Stimulated activated memory B cell treated with anti-CD40 and anti-IgM and Interleukin-4, amounts not matched to agents 10 μg/mL and 1 μg/mL and 100 μg/mL, for 72 hours (primary cell): ENCODE results near the gene FSCN2.

Experiments
- ATAC-seq: fragments of 150-1000 bp; cut with Tn5 transposase; 2 replicates; pipeline ENCODE4 v1.10.0; 2021
- H3K27ac Mint-ChIP-seq: one replicate; pipeline ENCODE4 v1.8.0; 2022; ENCODE audit warnings: mild to moderate bottlenecking, mixed read lengths
- H3K27me3 Mint-ChIP-seq: one replicate; pipeline ENCODE4 v1.8.0; 2022; ENCODE audit warnings: mixed read lengths
- H3K36me3 Mint-ChIP-seq: one replicate; pipeline ENCODE4 v1.8.0; 2022; ENCODE audit warnings: mixed read lengths
- H3K4me1 Mint-ChIP-seq: one replicate; pipeline ENCODE4 v1.8.0; 2022; ENCODE audit warnings: mixed read lengths
- H3K4me3 Mint-ChIP-seq: one replicate; pipeline ENCODE4 v1.8.0; 2022; ENCODE audit warnings: mild to moderate bottlenecking, moderate library complexity, mixed read lengths
- H3K9me3 Mint-ChIP-seq: one replicate; pipeline ENCODE4 v1.8.0; 2022; ENCODE audit warnings: mixed read lengths

The FSCN2 gene

DNA sequence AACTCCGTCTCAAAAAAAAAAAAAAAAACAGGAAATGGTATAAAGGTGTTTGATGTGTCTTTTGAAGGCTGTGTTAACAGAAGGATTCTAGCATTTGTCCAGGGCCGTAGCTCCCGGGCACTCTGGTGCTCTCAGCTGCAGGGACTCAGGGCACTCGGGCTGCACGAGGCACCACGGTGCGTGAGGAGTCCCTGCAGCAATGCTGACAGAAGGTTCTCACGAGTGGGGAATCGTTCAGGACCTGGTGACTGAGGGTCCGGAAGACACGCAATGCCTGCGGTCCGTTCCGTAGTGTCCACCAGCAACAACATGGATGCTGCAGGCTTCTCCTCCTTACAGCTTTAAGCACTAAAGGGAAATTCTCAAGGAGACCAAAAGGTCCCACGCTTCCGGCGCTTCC is 36.6 kb downstream of the FSCN2 start:
- Mint-ChIP-seq H3K4me3 (no peak overlapping the region), H3K36me3 (peaks cover 49% of the 10 kb centered on the region), H3K27me3 (no peaks in the 10 kb centered on the region), H3K9me3 (no peaks in the 10 kb centered on the region), H3K27ac (no peak overlapping the region), H3K4me1 (peaks cover 33% of the 10 kb centered on the region)
- ATAC-seq, result no peak

DNA sequence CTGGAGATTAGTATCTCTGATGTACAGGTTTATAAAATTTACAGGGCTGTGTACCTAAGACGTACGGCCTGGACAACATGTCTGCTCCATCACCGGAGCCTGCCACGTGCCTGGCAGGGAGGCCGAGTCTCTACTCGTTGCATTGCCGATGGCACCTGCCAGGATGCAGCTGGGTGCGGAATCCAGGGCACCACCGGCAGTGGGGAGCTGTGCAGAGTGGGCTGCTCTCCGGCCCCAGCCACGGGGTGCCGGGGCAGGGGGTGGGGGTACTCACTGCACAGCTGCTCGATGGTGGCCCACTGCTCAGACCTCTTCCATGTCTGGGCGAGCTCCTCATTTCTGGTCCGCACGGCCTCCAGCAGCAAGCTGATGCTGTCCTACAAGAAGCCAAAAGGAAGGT is 37.1 kb downstream of the FSCN2 start:
- Mint-ChIP-seq H3K27ac (no peak overlapping the region), H3K4me3 (no peak overlapping the region), H3K36me3 (peaks cover 53% of the 10 kb centered on the region), H3K9me3 (no peaks in the 10 kb centered on the region), H3K27me3 (no peaks in the 10 kb centered on the region), H3K4me1 (peaks cover 31% of the 10 kb centered on the region)
- no peak for ATAC-seq

GRCh38 chr17:81566461-81567126 is 38.4 kb downstream of the FSCN2 start:
- Mint-ChIP-seq H3K9me3 (no peaks in the 10 kb centered on the region), H3K27ac (peak overlapping the region; percentile 61), H3K4me1 (peaks cover 17% of the 10 kb centered on the region), H3K36me3 (peaks cover 59% of the 10 kb centered on the region), H3K4me3 (no peak overlapping the region), H3K27me3 (no peaks in the 10 kb centered on the region)
- no peak for ATAC-seq

DNA sequence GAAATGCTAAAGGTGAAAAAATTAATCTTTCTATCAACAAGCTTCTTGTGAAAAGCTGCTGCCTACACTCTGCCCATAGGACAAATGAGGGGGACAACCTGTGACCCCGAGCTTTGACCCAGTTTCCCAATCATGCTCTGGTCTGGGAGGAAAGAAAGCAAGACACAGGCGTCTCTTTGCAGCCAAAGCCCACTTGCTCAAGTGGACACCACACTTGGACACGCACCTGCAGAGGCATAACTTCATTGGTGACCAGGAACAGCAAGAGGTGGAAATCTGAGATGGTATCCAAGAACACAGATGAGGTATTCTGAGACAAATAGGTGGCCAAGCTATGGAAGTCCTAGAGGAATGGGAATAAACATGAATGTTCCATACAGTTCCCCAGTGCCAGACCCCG is 39.0 kb downstream of the FSCN2 start:
- no peak for ATAC-seq
- Mint-ChIP-seq H3K27me3 (no peaks in the 10 kb centered on the region), H3K36me3 (peaks cover 59% of the 10 kb centered on the region), H3K9me3 (no peaks in the 10 kb centered on the region), H3K4me1 (peaks cover 12% of the 10 kb centered on the region), H3K4me3 (no peak overlapping the region), H3K27ac (no peak overlapping the region)

GRCh38 chr17:81568416-81568815 is 40.2 kb downstream of the FSCN2 start:
- peak overlapping the region; percentile 13 for H3K27ac Mint-ChIP-seq
- H3K27me3 Mint-ChIP-seq, result no peaks in the 10 kb centered on the region
- no peaks in the 10 kb centered on the region for H3K9me3 Mint-ChIP-seq
- H3K36me3 Mint-ChIP-seq, result peaks cover 53% of the 10 kb centered on the region
- H3K4me3 Mint-ChIP-seq, result no peak overlapping the region
- no peak for ATAC-seq
- no peaks in the 10 kb centered on the region for H3K4me1 Mint-ChIP-seq

DNA sequence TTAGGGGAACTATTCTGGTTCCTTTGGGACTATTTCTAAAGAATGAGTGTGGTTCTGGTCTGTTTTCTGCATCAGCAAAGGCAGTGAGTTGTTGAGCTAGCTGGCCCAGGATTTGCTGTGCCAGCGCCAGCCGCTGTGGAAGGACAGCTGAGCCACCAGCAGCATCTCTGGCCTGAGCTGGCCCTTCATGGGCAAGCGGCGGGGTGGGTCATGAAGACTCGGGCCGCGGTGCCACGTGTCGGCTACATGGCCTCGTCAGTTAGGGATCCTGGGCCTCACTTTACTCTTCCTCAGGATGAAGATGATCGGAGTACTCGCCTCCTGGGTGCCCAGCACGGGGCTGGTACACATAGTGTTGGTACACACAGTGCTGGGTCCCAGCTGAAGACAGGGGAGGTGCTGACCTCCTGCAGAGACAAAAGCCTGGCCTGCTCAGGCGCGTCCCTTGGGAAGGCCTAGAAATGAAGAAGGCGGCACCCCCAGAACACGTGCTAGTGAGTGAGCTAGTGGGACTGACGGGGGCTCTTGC is 41.9 kb downstream of the FSCN2 start:
- peaks cover 55% of the 10 kb centered on the region for H3K36me3 Mint-ChIP-seq
- H3K27ac Mint-ChIP-seq, result no peak overlapping the region

GRCh38 chr17:81570964-81571363 is 42.8 kb downstream of the FSCN2 start:
- no peak for ATAC-seq
- no peaks in the 10 kb centered on the region for H3K4me1 Mint-ChIP-seq
- H3K27ac Mint-ChIP-seq, result no peak overlapping the region
- no peaks in the 10 kb centered on the region for H3K27me3 Mint-ChIP-seq
- no peak overlapping the region for H3K4me3 Mint-ChIP-seq
- peaks cover 49% of the 10 kb centered on the region for H3K36me3 Mint-ChIP-seq
- no peaks in the 10 kb centered on the region for H3K9me3 Mint-ChIP-seq

More for the DNA sequence above, 41.9 kb downstream of the FSCN2 start:
- no peak for ATAC-seq
- Mint-ChIP-seq H3K27me3 (no peaks in the 10 kb centered on the region), H3K9me3 (no peaks in the 10 kb centered on the region), H3K4me1 (no peaks in the 10 kb centered on the region), H3K4me3 (no peak overlapping the region)

- Mint-ChIP-seq H3K36me3 (peaks cover 52% of the 10 kb centered on the region), H3K27me3 (no peaks in the 10 kb centered on the region), H3K9me3 (no peaks in the 10 kb centered on the region), H3K4me1 (peaks cover 5% of the 10 kb centered on the region), H3K27ac (no peak overlapping the region), H3K4me3 (no peak overlapping the region)
- no peak for ATAC-seq
Observed at GRCh38 chr17:81572563-81573168, 44.5 kb downstream of the FSCN2 start.

DNA sequence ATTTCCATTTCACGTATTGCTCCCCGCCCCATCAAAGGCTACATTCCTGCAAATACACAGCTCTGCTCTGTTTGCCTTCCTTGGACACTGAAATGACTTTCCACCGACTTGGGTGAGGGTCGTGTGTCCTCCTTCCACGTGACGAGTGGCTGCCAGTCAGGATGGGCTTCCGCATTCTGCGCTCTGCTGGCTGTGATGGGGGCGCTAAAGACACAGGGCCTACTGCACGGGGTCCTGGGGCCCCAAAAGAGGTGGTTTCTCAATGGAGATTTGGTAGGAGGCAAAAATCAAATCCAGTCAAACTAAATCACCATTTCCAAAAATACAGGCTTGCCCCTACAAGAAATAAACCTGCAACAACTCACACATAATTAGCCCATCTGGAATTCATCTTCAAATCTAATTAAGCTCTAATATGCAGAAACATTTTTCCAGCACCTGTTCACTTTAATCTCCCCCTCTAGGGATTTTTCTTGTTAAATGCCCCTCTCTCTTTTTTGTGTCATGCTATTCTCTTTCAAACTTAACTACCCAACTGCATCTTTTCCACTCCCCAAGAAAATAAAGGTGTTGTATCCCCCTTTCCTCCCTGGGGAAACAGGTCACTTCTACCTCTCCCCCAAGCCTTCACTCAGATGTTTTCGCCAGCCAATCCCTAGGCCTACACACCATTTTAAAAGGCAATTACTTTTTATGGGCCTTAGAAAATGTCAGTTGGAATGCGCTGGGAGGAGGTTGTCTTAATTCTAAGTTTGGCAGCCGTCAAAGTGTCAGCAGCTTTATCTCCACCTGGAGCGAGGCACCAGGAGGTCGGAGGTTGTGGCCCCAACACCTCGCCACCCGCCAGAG is 45.8 kb downstream of the FSCN2 start:
- Mint-ChIP-seq H3K36me3 (peaks cover 50% of the 10 kb centered on the region), H3K27me3 (no peaks in the 10 kb centered on the region), H3K4me1 (peaks cover 12% of the 10 kb centered on the region), H3K27ac (no peak overlapping the region), H3K9me3 (no peaks in the 10 kb centered on the region), H3K4me3 (no peak overlapping the region)
- ATAC-seq, result no peak

GRCh38 chr17:81574643-81574956 is 46.4 kb downstream of the FSCN2 start:
- no peak for ATAC-seq
- H3K36me3 Mint-ChIP-seq, result peaks cover 55% of the 10 kb centered on the region
- no peaks in the 10 kb centered on the region for H3K27me3 Mint-ChIP-seq
- H3K4me3 Mint-ChIP-seq, result no peak overlapping the region
- H3K9me3 Mint-ChIP-seq, result no peaks in the 10 kb centered on the region
- peaks cover 17% of the 10 kb centered on the region for H3K4me1 Mint-ChIP-seq
- H3K27ac Mint-ChIP-seq, result no peak overlapping the region

- Mint-ChIP-seq H3K27ac (no peak overlapping the region), H3K27me3 (no peaks in the 10 kb centered on the region), H3K4me3 (no peak overlapping the region), H3K9me3 (no peaks in the 10 kb centered on the region), H3K4me1 (peaks cover 29% of the 10 kb centered on the region), H3K36me3 (peaks cover 57% of the 10 kb centered on the region)
- ATAC-seq, result no peak
Observed at GRCh38 chr17:81575836-81576235, 47.7 kb downstream of the FSCN2 start.

DNA sequence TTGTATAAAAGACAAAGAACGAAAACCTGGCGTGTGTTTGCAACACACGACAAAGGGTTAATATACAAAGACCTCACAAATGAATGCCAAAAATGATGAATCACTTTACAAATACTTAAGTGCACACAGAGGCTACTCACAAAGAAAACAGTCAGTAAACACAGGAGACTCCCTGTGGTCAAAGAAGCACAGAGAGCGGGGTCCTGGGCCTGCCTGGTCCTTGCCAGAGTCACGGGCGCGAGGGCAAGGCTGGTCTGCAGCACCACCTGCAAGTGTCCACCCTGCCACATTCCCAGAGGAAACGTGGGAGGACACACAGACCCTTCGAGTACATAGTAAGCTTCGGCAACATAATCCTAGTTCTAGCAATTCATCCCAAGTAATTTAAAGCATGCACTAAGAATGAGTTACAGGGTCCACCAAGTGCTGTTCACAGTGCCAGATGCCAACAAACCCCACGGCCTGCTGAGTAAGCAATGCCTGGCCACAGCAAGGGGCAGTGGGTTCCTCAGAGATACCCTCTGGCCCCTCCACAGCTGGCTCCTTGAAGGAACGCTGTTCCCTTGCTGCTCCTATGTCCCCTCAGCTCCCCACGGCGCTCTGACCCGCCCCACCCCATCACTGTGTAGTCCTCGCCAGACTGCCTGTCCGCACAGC is 48.6 kb downstream of the FSCN2 start:
- Mint-ChIP-seq H3K9me3 (no peaks in the 10 kb centered on the region), H3K4me3 (no peak overlapping the region), H3K27ac (no peak overlapping the region), H3K36me3 (peaks cover 57% of the 10 kb centered on the region), H3K4me1 (peaks cover 29% of the 10 kb centered on the region), H3K27me3 (no peaks in the 10 kb centered on the region)
- no peak for ATAC-seq

GRCh38 chr17:81577278-81578000 is 49.3 kb downstream of the FSCN2 start:
- H3K9me3 Mint-ChIP-seq, result no peaks in the 10 kb centered on the region
- ATAC-seq, result no peak
- peak overlapping the region; percentile 40 for H3K27ac Mint-ChIP-seq
- H3K4me1 Mint-ChIP-seq, result peaks cover 29% of the 10 kb centered on the region
- no peak overlapping the region for H3K4me3 Mint-ChIP-seq
- no peaks in the 10 kb centered on the region for H3K27me3 Mint-ChIP-seq
- peaks cover 62% of the 10 kb centered on the region for H3K36me3 Mint-ChIP-seq

- Mint-ChIP-seq H3K4me1 (peaks cover 29% of the 10 kb centered on the region), H3K36me3 (peaks cover 64% of the 10 kb centered on the region), H3K27me3 (no peaks in the 10 kb centered on the region), H3K9me3 (no peaks in the 10 kb centered on the region), H3K4me3 (no peak overlapping the region), H3K27ac (peak overlapping the region; percentile 40)
- no peak for ATAC-seq
Observed at GRCh38 chr17:81578038-81578441, 49.9 kb downstream of the FSCN2 start.
